ENCODE data around the gene BMERB1. TPM values are rescaled to one million over a fixed set of nuclear protein-coding genes. Genes with fewer than 3 reads are reported as not detected.

The BMERB1 gene
- total RNA-seq, 2 donors from 2014 or later = 6.3 to 10.4 TPM

DNA sequence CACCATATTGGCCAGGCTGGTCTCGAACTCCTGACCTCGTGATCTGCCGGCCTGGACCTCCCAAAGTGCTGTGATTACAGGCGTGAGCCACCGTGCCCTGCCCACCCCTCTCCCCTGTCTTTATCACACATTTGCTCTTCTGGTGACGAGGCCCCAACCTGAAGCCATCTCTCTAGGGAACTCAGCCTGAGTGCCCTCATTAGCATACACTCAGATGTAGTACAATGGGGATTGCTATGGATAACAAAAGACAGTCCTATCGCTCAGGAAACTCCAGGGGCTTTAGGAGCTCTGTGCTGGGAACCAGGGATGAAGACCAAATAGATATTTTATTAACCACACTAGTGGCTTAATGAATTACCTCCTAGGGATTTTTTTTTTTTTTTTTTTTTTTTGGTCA lies 107.9 kb downstream of the BMERB1 start:
- H3K36me3 Mint-ChIP-seq (ENCODE audit: low read depth) = peaks cover 19% of the 10 kb centered on the region
- Histone ChIP-seq H3K27ac (ENCODE audit: low read depth, low read length) (no peak overlapping the region), H3K9me3 (ENCODE audit: control insufficient read depth, low read length) (peaks cover 35% of the 10 kb centered on the region), H3K27me3 (ENCODE audit: control insufficient read depth, insufficient read depth, low read length, poor library complexity, severe bottlenecking) (no peaks in the 10 kb centered on the region), H3K9ac (ENCODE audit: extremely low read depth, low read length, poor library complexity, severe bottlenecking) (no peak overlapping the region), H3K4me1 (ENCODE audit: control insufficient read depth, insufficient read depth, low read length) (no peaks in the 10 kb centered on the region), H3K4me3 (ENCODE audit: low read length) (peak overlapping the region; percentile 21), H3K36me3 (ENCODE audit: control insufficient read depth, insufficient read depth, low read length) (no peaks in the 10 kb centered on the region)
- 72 to 83% methylated on average over 4 to 7 of the region's 7 CpGs for WGBS, 2 experiments (ENCODE audit: insufficient coverage in 1 of 2, insufficient read length in 1 of 2)
- peaks cover 36% of the 10 kb centered on the region for H3K9me3 Mint-ChIP-seq
- TF ChIP-seq, protein P1, sequence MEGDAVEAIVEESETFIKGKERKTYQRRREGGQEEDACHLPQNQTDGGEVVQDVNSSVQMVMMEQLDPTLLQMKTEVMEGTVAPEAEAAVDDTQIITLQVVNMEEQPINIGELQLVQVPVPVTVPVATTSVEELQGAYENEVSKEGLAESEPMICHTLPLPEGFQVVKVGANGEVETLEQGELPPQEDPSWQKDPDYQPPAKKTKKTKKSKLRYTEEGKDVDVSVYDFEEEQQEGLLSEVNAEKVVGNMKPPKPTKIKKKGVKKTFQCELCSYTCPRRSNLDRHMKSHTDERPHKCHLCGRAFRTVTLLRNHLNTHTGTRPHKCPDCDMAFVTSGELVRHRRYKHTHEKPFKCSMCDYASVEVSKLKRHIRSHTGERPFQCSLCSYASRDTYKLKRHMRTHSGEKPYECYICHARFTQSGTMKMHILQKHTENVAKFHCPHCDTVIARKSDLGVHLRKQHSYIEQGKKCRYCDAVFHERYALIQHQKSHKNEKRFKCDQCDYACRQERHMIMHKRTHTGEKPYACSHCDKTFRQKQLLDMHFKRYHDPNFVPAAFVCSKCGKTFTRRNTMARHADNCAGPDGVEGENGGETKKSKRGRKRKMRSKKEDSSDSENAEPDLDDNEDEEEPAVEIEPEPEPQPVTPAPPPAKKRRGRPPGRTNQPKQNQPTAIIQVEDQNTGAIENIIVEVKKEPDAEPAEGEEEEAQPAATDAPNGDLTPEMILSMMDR (conservative IDR thresholded peaks at IDR 0.05) = no peak
- H3K27ac Mint-ChIP-seq = no peak overlapping the region
- H3K4me1 Mint-ChIP-seq = peaks cover 16% of the 10 kb centered on the region
- no peaks in the 10 kb centered on the region for H3K27me3 Mint-ChIP-seq (ENCODE audit: insufficient read depth)
- DNase-seq = no peak
- H3K4me3 Mint-ChIP-seq = no peak overlapping the region

DNA sequence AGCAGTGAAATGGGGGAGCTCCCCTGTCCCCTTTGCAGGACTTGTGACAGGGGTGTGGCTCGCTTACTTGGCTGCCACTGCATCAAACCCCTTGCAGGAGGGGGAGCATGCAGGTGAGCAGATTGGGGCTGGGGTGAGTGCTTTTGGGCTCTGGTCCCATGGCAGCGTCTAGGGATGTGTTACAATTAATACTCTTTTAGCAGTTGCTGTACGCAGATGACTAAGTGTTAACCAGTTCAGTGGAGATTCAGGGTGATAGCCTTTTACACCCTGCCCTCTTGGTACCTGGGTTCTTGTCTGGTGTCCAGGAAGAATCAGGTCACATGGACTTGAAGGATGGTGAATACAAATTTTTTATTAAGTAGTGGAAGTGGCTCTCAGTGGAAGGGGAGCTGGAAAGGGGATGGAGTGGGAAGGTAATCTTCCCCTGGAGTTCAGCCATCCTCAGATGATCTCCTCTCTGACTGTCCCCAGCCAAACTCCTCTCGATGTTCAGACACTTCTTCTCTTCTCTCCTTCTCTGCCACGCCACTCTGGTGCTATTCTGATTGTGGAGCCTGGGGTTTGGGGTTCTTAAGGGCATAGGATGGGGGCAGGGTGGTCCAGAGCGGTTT lies 108.5 kb downstream of the BMERB1 start:
- H3K4me1 Mint-ChIP-seq = peaks cover 16% of the 10 kb centered on the region
- Histone ChIP-seq H3K27me3 (ENCODE audit: control insufficient read depth, insufficient read depth, low read length, poor library complexity, severe bottlenecking) (no peaks in the 10 kb centered on the region), H3K27ac (ENCODE audit: low read depth, low read length) (no peak overlapping the region), H3K9me3 (ENCODE audit: control insufficient read depth, low read length) (peaks cover 35% of the 10 kb centered on the region), H3K4me3 (ENCODE audit: low read length) (peak overlapping the region; percentile 39), H3K4me1 (ENCODE audit: control insufficient read depth, insufficient read depth, low read length) (no peaks in the 10 kb centered on the region), H3K36me3 (ENCODE audit: control insufficient read depth, insufficient read depth, low read length) (no peaks in the 10 kb centered on the region), H3K9ac (ENCODE audit: extremely low read depth, low read length, poor library complexity, severe bottlenecking) (no peak overlapping the region)
- WGBS, 2 experiments (ENCODE audit: insufficient coverage in 1 of 2, insufficient read length in 1 of 2) = 97% methylated on average over 4 to 6 of the region's 6 CpGs
- no peak for DNase-seq
- H3K36me3 Mint-ChIP-seq (ENCODE audit: low read depth) = peaks cover 19% of the 10 kb centered on the region
- TF ChIP-seq, protein P1 (conservative IDR thresholded peaks at IDR 0.05) = no peak
- H3K9me3 Mint-ChIP-seq = peaks cover 36% of the 10 kb centered on the region
- no peaks in the 10 kb centered on the region for H3K27me3 Mint-ChIP-seq (ENCODE audit: insufficient read depth)
- H3K27ac Mint-ChIP-seq = no peak overlapping the region
- H3K4me3 Mint-ChIP-seq = no peak overlapping the region

DNA sequence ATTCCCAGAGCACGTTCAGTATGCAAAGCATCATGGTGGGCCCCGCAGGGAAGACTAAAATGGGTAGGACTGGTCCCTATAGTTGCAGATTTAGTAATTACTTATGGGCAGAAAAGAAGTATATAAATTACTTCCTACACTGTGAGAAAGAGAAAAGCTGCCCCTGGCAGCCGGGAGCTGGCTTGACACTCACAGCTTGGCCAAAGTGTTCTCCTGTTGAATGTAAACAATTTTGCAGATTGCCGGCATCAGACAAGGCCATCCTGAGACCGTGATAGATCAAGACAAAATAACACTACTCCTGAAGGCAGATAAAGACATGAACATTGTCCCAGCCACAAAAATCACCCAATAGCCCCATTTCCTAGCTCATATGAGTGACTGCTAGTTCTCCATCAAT lies 110.0 kb downstream of the BMERB1 start:
- peaks cover 14% of the 10 kb centered on the region for H3K4me1 Mint-ChIP-seq
- H3K27ac Mint-ChIP-seq = no peak overlapping the region
- no peak overlapping the region for H3K9ac ChIP-seq (ENCODE audit: extremely low read depth, low read length, poor library complexity, severe bottlenecking)
- peaks cover 35% of the 10 kb centered on the region for H3K9me3 ChIP-seq (ENCODE audit: control insufficient read depth, low read length)
- peaks cover 19% of the 10 kb centered on the region for H3K36me3 Mint-ChIP-seq (ENCODE audit: low read depth)
- WGBS, 2 experiments (ENCODE audit: insufficient coverage in 1 of 2, insufficient read length in 1 of 2) = 86 to 94% methylated on average over 3 to 5 of the region's 5 CpGs
- H3K27ac ChIP-seq (ENCODE audit: low read depth, low read length) = no peak overlapping the region
- H3K4me1 ChIP-seq (ENCODE audit: control insufficient read depth, insufficient read depth, low read length) = peaks cover 3% of the 10 kb centered on the region
- H3K4me3 Mint-ChIP-seq = no peak overlapping the region
- peaks cover 36% of the 10 kb centered on the region for H3K9me3 Mint-ChIP-seq
- no peaks in the 10 kb centered on the region for H3K27me3 Mint-ChIP-seq (ENCODE audit: insufficient read depth)
- no peaks in the 10 kb centered on the region for H3K36me3 ChIP-seq (ENCODE audit: control insufficient read depth, insufficient read depth, low read length)
- no peak overlapping the region for H3K4me3 ChIP-seq (ENCODE audit: low read length)
- TF ChIP-seq, protein P1 (conservative IDR thresholded peaks at IDR 0.05) = no peak
- no peak for DNase-seq
- H3K27me3 ChIP-seq (ENCODE audit: control insufficient read depth, insufficient read depth, low read length, poor library complexity, severe bottlenecking) = no peaks in the 10 kb centered on the region
